SU-DHL-6 (cell line): ENCODE results near the gene RETREG2.

Experiments
- H2AFZ ChIP-seq: fragments of 200-600 bp; sonication (generic); 2 replicates; pipeline ENCODE4 v1.6.1; 2014; ENCODE audit warnings: low read depth, mild to moderate bottlenecking, moderate library complexity, mixed read lengths, antibody characterized with exemption, low read length; ENCODE audit not compliant: severe bottlenecking
- H3F3A ChIP-seq: fragments of 200-600 bp; shearing (Covaris generic); 2 replicates; pipeline ENCODE4 v1.6.0; 2016; ENCODE audit warnings: antibody characterized with exemption, mild to moderate bottlenecking; ENCODE audit not compliant: insufficient read depth
- H3K27ac ChIP-seq: fragments of 200-600 bp; sonication (generic); 2 replicates; pipeline ENCODE4 v1.5.1; 2016; ENCODE audit warnings: low read depth, mild to moderate bottlenecking, low read length, moderate library complexity, mixed read lengths
- H3K27me3 ChIP-seq: fragments of 200-600 bp; sonication (generic), shearing (Covaris generic); 2 replicates; pipeline ENCODE4 v1.6.0; 2014; ENCODE audit warnings: mild to moderate bottlenecking, low read length
- H3K36me3 ChIP-seq: fragments of 200-600 bp; sonication (generic); 2 replicates; pipeline ENCODE4 v1.6.1; 2014; ENCODE audit warnings: mild to moderate bottlenecking, low read length, mixed read lengths
- H3K4me2 ChIP-seq: fragments of 300-600, 200-600 bp; shearing (Covaris generic), sonication (generic); 2 replicates; pipeline ENCODE4 v1.6.0; 2014; ENCODE audit warnings: low read length, low read depth, mild to moderate bottlenecking; ENCODE audit not compliant: poor library complexity, severe bottlenecking
- H3K4me3 ChIP-seq: fragments of 200-600 bp; sonication (generic); 2 replicates; pipeline ENCODE4 v1.5.1; 2014; ENCODE audit warnings: antibody characterized with exemption, low read length, mild to moderate bottlenecking, mixed read lengths; ENCODE audit not compliant: insufficient read depth, poor library complexity, severe bottlenecking
- H3K79me2 ChIP-seq: fragments of 200-600 bp; sonication (generic); 2 replicates; pipeline ENCODE4 v1.6.1; 2014; ENCODE audit warnings: mild to moderate bottlenecking, low read length, moderate library complexity; ENCODE audit not compliant: insufficient read depth
- H3K9ac ChIP-seq: fragments of 200-600 bp; sonication (generic); 2 replicates; pipeline ENCODE4 v1.7.0; 2014; ENCODE audit warnings: mild to moderate bottlenecking, low read length
- H3K9me2 ChIP-seq: fragments of 200-600 bp; sonication (generic); replicated peaks from 2 replicates; pipeline ENCODE4 v1.6.1; 2014; ENCODE audit warnings: low read length; ENCODE audit not compliant: insufficient read depth
- H3K9me3 ChIP-seq: fragments of 200-600 bp; sonication (generic); 2 replicates; pipeline ENCODE4 v1.6.1; 2014; ENCODE audit warnings: low read length, mixed read lengths; ENCODE audit not compliant: insufficient read depth
- H4K20me1 ChIP-seq: fragments of 200-600 bp; sonication (generic); 2 replicates; pipeline ENCODE4 v1.6.1; 2014; ENCODE audit warnings: low read depth, mild to moderate bottlenecking, antibody characterized with exemption, low read length, moderate library complexity, mixed read lengths
- EZH2phosphoT487 ChIP-seq: fragments of 200-600 bp; sonication (generic), shearing (Covaris generic); conservative IDR thresholded peaks from 2 replicates; pipeline ENCODE4 v1.6.1; 2018; ENCODE audit warnings: mild to moderate bottlenecking, antibody characterized with exemption, low read length, moderate library complexity, mixed read lengths
- TF ChIP-seq, protein P1 (sequence below): fragments of 200-600 bp; sonication (generic); IDR thresholded peaks from one replicate; pipeline ENCODE4 v1.5.1; 2017; ENCODE audit warnings: antibody characterized with exemption, mild to moderate bottlenecking, low read length, moderate library complexity; ENCODE audit not compliant: insufficient read depth, poor library complexity, severe bottlenecking

RETREG2 gene, protein sequence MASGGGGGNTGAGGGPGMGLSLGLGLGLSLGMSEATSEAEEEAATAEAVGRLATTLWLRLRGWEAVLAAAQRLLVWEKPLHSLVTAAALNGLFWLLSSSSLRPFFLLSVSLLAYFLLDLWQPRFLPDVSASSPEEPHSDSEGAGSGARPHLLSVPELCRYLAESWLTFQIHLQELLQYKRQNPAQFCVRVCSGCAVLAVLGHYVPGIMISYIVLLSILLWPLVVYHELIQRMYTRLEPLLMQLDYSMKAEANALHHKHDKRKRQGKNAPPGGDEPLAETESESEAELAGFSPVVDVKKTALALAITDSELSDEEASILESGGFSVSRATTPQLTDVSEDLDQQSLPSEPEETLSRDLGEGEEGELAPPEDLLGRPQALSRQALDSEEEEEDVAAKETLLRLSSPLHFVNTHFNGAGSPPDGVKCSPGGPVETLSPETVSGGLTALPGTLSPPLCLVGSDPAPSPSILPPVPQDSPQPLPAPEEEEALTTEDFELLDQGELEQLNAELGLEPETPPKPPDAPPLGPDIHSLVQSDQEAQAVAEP

DNA sequence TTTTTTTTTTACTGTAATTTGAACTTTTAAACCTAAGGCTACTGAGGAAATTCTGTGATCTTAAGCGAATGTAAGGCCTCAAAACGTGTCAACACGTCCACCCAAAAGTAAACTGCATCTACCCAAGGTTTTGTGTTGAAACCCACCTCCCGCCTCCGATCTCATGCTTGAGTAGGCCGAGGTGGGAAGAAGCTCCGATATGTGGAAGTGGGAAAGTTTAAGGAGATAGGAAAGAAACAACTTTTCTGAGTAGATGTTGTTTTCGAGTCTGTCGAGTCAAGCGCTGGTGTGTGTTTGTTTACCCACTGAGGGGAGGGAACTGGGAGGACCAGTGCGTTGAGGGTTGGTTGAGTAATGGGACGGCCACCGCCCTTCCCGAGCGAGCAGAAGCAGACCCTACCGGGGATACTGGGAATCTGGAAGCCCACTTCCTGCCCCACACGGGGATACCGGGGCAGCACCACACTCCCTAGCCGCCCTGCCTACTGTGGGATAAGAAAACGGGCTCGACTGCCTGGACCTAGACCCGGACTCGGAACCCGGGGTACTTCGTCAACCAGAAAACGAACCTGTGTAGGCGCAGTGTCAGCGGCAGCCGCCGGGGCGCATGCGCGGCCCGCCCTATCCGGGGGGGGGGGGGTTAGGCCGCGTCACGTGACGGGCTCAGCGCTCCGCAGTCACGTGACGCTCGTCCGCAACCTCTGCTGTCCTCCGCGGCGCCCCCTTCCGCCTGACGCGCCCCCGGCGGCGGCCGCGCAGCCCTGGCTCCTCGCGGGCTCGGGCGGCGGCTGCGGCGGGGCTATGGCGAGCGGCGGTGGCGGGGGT lies at the start of gene RETREG2:
RETREG2 (plus strand) TSS at position 724 of the 825 bp plus-strand sequence; CDS start at position 802, 78 bp downstream.
- H3K9ac ChIP-seq, result peak within 1 kb of the TSS; percentile 99
- TF ChIP-seq, protein P1, sequence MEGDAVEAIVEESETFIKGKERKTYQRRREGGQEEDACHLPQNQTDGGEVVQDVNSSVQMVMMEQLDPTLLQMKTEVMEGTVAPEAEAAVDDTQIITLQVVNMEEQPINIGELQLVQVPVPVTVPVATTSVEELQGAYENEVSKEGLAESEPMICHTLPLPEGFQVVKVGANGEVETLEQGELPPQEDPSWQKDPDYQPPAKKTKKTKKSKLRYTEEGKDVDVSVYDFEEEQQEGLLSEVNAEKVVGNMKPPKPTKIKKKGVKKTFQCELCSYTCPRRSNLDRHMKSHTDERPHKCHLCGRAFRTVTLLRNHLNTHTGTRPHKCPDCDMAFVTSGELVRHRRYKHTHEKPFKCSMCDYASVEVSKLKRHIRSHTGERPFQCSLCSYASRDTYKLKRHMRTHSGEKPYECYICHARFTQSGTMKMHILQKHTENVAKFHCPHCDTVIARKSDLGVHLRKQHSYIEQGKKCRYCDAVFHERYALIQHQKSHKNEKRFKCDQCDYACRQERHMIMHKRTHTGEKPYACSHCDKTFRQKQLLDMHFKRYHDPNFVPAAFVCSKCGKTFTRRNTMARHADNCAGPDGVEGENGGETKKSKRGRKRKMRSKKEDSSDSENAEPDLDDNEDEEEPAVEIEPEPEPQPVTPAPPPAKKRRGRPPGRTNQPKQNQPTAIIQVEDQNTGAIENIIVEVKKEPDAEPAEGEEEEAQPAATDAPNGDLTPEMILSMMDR, result peak; percentile 24
- no peak for TF ChIP-seq EZH2phosphoT487
- H3K4me2 ChIP-seq, result peak within 1 kb of the TSS; percentile 100
- H3K36me3 ChIP-seq, result no peaks in the 10 kb centered on the region
- H2AFZ ChIP-seq, result peak within 1 kb of the TSS; percentile 93
- no peaks in the 10 kb centered on the region for H3K9me2 ChIP-seq
- no peaks in the 10 kb centered on the region for H3K27me3 ChIP-seq
- no peaks in the 10 kb centered on the region for H4K20me1 ChIP-seq
- H3K79me2 ChIP-seq, result peaks cover 20% of the 10 kb centered on the region
- peak within 1 kb of the TSS; percentile 96 for H3K4me3 ChIP-seq
- H3F3A ChIP-seq, result peaks cover 15% of the 10 kb centered on the region
- peak within 1 kb of the TSS; percentile 98 for H3K27ac ChIP-seq
- H3K9me3 ChIP-seq, result no peaks in the 10 kb centered on the region

DNA sequence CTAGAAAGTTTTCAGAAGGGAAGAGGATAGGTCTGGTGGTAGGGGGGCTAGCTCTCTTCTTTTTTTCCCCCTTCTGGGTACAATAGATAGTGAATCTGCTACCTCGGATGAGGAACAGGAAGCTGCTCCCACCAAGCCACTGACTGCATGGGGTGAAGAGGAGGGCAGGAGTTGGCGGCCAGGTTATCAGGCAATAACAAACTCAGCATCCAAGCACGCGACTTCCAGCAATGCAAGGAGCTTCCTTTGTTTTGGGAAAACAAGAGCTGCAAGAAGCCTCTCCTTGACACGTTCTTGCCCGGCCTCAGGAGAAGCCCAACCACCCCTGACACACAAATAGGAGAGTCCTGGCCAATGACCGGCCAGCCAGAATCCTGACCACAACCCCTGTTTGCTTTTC lies 49.7 kb upstream of the RETREG2 start:
- Histone ChIP-seq H3K27ac (no peak overlapping the region), H4K20me1 (no peaks in the 10 kb centered on the region), H3F3A (no peaks in the 10 kb centered on the region), H3K27me3 (no peaks in the 10 kb centered on the region), H3K4me2 (no peak overlapping the region), H3K9me3 (no peaks in the 10 kb centered on the region), H3K9me2 (no peaks in the 10 kb centered on the region), H3K4me3 (no peak overlapping the region), H2AFZ (no peak overlapping the region), H3K79me2 (no peaks in the 10 kb centered on the region), H3K36me3 (no peaks in the 10 kb centered on the region), H3K9ac (no peak overlapping the region)
- TF ChIP-seq, protein P1, result no peak
- TF ChIP-seq EZH2phosphoT487, result no peak

DNA sequence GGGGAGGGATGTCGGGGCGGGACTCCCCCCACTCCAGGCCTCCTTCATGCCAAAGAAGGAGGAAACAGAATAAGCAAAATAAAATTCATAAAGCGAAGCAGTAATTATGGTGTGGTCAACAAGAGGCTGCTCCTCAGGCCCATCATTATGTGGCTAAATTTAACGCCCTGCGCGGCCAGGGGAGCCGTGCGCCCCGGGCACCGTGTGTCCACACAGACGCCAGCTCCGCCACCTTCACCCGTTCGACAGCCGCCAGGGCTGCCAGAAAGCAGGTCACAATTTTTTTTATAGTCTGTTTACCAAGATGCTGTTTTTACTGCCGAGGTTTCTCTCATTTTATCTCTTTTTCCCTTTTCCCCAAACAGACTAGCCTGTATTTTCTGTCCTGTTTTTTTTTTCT lies 48.5 kb upstream of the RETREG2 start:
- Histone ChIP-seq H3K27ac (no peak overlapping the region), H3K4me2 (no peak overlapping the region), H3F3A (no peaks in the 10 kb centered on the region), H3K79me2 (no peaks in the 10 kb centered on the region), H3K9ac (no peak overlapping the region), H3K27me3 (no peaks in the 10 kb centered on the region), H3K4me3 (no peak overlapping the region), H2AFZ (no peak overlapping the region), H3K36me3 (no peaks in the 10 kb centered on the region), H3K9me3 (no peaks in the 10 kb centered on the region), H3K9me2 (no peaks in the 10 kb centered on the region), H4K20me1 (no peaks in the 10 kb centered on the region)
- TF ChIP-seq EZH2phosphoT487, result no peak
- TF ChIP-seq, protein P1, result no peak
